Ureter (tissue), 1 donor: Measurements from ENCODE around the gene KRT15. TPM values are rescaled to one million over a fixed set of nuclear protein-coding genes. Genes with fewer than 3 reads are reported as not detected.
"Not testable (repeated sequence)": the region's sequence is repeated elsewhere in the genome, so short reads cannot be mapped to it uniquely, and the experiment has no call there.

Experiments
- DNase-seq: peaks from one replicate; pipeline ENCODE4 v3.0.0-alpha.2; 2020; ENCODE audit warnings: low spot score
- total RNA-seq: library from RNA; stranded (reverse); gene quantifications from one replicate; pipeline ENCODE4 v1.2.4, GENCODE V29; 2023
- donor health status: DM: yes; HTN: yes; CAD: no.

KRT15 gene
- total RNA-seq, 1 donor from 2014 or later: 147 TPM

DNA sequence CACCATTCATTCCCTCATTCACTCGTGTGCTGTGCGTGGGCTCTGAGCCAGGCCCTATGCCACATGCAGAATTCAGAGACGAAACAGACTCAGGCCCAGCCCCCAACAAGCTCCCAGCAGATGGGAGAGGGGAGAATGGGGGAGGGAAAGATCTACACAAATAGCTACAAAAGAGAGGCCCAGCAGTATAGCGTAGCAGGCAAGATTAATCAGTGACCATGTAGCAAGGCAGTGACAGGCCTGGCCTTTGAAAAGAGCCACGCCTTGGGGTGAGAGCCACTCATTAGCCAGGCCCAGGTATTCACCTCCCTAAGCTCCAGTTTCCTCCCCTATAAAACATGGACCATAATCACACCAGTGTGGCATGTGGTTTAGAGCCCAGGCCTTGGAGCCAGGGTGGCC is 25.8 kb upstream of the KRT15 start:
- no peak for DNase-seq

DNA sequence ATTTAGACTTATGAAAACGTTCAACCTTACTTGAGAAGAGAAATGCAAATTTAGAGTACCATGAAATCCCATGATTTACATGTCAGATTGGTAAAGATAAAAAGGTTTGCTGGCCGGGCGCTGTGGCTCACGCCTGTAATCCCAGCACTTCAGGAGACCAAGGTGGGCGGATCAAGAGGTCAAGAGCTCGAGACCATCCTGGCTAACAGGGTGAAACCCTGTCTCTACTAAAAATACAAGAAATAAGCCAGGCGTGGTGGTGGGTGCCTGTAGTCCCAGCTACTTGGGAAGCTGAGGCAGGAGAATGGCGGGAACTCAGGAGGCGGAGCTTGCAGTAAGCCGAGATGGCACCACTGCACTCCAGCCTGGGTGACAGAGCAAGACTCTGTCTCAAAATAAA is 24.1 kb upstream of the KRT15 start:
- not testable (repeated sequence) for DNase-seq

DNA sequence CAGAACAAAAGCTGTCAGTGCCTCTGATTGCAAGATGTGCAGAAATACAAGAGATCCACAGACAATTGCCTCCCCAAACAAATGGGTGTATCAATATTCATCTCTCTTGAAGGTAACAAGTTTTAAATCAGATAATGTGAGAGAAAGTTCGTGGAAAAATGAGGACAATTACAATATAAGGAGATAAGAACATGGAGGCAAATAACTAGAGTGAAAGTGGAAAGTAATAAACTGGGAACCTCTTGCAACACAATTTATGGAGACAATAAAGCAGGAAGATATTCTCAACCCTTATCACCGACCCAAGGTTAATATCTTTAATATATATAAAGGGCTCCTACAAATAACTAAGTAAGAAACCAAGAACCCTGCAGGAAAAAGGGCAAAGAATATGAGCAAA is 23.7 kb upstream of the KRT15 start:
- DNase-seq: no peak

DNA sequence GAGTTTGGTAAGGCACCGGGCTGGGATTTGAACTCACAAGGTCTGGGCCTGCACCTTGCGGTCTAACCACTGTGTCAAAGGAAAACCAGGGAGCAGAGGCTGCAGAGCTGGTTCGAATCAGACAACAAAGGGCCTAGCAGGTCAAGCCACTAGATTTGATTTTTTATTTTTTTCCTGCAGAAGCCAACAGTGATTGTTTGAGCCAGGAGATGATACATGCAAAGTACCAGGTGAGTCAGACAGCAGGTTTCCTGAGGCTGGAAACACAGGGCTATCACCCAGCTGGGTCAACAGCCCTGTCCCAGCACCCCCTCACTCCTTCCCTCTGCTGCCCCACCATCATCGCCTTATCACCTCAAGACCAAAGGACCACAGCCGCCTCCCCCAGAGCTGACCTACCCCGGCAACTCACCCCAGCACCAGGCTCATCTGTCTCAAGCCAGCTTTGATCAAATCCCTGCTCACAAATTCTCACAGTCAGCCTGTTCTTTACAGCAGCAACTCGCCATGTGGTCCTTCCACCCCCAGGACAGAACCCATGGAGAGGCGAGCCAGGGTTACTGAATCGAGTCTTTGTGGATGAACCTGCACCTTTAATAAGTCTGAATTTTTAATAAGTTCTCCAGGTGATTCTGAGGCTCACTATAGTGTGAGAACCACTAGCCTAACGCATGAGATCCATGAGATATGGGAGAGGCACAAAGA is 22.4 kb upstream of the KRT15 start:
- no peak for DNase-seq

DNA sequence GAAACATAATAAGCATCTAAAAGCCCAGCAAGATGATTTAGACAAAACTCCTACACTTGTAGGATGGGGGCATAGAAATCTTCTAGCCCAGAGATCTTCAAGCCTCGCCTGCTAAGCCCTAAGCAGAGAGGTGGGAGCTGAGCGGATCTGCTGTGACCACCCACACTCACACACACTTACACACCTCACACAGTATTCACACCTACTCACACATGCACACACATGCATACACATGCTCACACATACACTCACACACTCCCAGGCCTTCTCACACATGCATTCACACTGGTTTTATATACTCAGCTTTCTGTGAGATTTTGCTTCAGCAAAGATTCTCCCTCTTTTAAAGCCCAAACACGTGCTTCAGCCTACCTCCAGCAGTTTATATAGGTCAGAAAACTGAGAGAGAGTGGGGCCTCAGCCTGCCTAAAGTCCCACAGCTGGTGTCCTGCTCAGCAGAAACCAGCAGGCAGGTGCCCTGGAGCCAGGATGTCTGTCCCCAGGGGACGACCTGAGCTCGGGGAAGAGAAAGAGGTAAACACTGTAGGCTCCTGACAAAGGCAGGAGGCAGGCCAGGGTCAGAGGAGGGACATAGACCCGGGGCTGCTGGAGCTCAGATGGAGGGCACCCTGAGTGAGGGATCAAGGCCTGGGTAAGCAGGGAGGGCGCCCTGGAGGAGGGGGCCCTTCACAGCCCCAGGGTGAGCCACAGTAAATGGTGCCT is 21.4 kb upstream of the KRT15 start:
- DNase-seq: no peak

DNA sequence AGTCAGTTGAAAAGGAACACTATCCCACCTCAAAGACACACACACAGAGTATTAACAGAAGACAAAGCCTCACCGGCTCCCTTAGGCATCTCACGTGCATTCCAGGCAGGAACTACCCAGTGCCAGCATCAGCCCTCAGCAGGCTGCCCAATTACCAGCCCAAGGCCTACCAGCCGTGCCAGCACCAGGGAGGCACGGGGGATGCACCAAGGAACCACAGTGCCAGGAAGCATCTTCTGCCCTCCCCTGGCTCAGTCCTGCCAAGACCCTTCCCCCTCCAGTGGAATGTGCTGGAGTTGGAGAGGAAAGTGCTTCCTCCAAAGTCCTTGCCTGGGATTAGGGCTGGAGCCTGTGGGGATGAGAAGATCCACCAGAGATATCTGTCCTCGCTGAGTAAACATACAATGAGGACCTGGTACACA is 20.4 kb upstream of the KRT15 start:
- no peak for DNase-seq

DNA sequence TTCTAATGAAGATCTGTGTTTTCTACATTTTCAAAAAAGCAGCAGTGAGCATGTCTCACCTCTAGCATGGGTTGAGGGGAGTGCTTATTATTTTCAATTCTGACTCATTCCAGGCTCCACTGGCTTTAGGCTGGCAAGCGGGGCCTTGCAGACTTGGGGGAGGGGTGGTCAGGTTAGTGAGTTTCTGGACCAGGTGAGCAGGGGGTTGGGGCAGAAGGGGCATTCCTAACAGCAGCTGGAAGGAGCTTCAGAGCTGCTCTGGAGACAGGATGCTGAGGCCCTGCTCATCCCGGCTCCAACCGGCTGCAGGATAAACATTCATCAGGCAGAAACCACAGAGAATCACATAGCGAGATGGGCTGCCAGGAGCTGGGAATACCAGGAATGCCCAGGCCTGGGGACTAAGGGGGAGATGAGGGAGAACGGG is 19.9 kb upstream of the KRT15 start:
- no peak for DNase-seq

DNA sequence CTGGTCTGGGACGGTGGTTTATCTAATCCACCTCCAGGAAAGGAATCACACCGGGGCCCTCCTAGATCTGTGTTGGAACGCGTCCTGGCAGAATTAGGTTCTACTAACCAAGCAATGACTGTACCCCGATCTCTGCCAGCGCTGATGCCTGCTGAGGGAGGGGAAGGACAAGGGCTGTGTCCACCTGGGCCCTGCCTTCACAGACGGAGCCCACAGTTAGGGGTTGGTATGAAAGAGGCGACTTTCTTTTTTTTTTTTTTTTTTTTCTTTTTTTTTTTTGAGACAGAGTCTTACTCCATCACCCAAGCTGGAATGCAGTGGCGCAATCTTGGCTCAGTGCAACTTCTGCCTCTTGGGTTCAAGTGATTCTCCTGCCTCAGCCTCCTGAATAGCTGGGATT is 19.3 kb upstream of the KRT15 start:
- no peak for DNase-seq

DNA sequence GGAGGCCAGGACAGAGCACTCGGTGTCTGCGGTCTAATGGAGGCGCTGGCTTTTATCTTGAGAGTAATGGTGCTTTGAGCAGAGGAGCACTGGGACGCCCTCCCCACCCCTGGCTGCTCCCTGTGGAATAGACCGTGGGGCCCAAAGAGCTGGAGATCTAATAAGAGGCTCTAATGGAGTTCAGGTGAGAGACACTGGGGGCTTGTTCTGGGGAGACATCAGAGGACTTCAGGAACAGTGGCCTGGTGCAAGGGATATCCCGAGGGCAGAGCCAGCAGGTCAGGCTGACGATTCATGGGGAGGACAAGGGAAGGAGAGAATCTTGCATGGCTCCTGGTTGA is 18.9 kb upstream of the KRT15 start:
- DNase-seq: no peak

DNA sequence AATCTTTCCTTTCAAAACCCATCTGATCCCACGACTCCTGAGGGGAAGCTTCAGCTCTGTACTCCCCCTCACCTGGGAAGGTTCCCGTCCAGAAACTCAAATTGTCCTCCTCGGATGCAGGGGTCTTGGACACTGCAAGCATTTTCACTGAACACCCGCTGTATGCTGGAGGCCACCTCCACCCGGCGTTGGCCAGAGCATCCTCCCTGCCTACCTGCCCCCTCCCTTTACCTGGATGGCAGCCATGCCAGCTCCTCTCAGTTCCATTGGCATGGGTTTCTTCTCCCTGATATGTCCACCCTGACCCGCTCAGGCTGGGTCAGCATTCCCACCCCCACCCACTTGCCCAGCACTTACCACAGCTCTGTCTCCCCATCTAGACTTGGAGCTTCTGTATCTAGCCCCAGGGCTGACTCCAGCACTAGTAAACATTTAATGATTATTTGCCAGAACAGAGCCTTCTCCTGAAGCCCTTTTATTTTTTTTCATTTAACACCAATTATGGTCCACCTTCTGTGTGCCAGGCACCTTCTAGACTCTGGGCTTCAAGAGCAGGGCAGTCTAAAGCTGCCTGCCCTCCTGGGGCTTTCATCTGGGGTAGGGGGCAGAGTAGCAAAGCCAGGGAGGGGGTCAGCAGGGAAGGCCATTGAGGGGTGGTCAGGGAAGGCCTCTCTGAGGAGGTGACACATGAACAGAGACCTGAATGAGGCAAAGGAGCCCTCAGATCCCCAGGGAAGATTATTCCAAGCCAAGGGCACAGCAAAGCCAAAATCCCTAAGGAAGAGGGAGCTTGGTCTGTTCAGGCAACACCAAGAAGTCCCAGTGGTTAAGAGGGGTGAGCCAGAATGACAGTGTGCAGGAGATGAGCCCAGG is 18.3 kb upstream of the KRT15 start:
- no peak for DNase-seq

DNA sequence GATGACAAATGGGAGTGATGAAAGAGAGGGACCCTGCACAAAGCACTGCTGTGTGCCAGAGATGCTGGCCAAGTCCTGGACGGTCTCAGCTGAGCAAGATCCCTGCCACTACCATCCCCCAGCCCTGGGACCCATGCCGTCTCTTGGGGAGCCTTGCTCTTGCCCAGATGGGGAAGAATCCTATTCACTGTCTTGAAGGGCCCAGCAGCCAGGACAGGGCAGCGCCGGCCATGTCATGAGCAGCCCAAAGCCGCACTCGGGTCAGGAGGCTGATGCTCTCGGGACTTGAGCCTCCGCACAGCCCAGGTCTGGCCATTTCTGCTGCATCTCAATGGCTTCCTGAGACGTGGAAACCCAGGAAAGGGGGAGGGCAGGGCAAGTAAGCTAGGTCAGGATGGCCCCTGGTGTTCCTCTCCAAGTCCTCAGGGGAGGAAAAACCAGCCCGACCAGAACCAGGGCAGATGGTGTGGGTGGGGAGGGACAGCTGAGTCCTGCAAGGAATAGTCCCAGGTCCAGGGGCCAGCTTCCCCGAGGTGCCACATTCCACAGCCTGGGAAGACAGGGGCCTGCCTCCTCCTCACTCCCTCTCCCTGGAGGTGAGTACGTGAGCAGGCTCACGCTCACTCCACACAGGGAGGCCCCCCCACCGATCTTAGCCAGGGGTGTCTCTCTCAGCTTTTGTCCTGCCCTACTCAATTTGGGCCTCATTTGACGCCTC is 17.2 kb upstream of the KRT15 start:
- DNase-seq: no peak

DNA sequence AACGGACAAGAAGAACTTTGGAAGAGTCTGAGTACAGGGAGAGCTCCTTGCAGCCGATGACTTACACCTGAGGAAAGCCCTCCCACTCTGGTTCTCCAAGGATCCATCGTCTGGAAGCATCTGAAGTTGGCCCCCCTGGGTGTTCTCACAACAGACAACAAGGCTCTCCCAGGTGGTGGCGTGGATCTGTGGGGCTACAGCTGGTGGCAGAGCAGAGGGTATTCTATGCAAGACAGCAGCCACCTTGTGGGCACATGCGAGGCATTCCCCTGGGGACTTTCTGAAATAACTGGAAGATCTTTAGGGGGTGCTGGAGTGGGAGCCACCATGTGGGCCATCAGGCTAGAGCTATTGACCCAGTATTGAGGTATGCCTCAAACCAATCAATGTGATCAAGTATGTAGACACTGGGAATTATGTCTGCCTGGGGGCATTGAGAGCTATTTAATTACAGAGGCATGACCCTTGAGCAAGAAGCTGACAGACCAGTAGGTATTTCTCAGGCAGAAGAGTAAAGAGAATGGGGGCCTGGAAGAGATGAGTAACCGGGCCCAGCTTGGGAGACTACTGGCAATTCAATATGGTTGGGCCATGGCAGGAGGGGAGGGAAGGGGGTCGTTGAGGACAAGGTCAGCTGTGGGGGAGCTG is 16.3 kb upstream of the KRT15 start:
- no peak for DNase-seq

DNA sequence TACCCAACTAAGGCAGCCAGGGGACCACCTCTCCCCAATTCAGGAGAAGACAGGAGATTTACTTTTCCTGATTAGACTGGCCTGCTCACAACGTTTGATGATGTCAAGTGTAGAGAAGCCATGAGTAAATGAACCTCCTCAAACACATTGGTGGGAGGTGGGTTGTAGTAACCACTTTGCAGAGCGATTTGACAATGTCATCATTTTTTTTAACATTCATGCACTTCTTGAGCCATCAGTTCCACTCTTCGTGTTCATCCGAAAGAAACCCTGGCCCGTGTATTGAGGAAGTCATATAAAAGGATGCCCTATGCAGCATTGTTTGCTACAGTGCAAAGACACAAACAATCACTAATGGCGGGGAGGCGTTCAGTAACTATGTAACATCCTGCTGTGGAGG is 14.9 kb upstream of the KRT15 start:
- DNase-seq: no peak

DNA sequence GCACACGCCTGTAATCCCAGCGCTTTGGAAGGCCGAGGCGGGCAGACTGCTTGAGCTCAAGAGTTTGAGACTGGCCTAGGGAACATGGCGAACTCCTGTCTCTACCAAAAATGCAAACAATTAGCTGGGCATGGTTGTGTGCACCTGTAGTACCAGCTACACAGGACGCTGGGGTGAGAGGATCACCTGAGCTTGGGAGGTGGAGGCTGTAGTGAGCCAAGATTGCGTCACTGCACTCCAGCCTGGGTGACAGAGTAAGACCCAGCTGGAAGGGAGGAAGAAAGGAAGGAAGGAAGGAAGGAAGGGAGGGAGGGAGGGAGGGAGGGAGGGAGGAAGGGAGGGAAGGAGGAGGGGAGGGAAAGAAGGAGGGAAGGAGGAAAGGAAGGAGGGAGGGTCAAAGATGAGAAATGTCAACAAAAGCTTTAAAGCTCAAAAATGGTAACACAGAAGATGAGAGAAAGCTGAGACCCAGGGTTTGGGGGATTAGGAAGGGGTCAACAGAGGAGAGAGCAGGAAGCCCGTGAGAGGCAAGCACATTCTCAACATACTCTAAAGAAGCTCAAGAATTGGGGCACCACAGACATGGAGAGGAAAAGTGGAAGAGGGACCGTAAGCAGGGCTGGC is 14.4 kb upstream of the KRT15 start:
- DNase-seq: no peak

DNA sequence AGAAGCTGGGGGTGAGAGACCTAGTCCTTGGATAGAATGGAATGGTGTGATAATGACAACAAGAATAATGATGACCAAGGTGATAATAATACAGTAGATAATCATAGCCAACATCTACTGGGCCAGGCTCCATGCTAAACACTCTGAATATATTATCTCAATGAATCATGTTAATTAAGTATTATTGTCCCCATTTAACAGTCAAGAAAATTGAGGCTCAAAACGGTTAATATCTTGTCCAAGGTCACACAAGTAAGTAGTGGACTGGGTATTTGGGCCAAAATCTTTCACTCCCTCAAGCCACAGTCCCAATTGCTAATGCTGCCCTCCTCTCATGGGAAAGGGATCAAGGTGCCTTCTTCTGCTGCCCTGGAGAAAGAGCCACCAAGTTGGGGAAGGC is 13.3 kb upstream of the KRT15 start:
- no peak for DNase-seq

DNA sequence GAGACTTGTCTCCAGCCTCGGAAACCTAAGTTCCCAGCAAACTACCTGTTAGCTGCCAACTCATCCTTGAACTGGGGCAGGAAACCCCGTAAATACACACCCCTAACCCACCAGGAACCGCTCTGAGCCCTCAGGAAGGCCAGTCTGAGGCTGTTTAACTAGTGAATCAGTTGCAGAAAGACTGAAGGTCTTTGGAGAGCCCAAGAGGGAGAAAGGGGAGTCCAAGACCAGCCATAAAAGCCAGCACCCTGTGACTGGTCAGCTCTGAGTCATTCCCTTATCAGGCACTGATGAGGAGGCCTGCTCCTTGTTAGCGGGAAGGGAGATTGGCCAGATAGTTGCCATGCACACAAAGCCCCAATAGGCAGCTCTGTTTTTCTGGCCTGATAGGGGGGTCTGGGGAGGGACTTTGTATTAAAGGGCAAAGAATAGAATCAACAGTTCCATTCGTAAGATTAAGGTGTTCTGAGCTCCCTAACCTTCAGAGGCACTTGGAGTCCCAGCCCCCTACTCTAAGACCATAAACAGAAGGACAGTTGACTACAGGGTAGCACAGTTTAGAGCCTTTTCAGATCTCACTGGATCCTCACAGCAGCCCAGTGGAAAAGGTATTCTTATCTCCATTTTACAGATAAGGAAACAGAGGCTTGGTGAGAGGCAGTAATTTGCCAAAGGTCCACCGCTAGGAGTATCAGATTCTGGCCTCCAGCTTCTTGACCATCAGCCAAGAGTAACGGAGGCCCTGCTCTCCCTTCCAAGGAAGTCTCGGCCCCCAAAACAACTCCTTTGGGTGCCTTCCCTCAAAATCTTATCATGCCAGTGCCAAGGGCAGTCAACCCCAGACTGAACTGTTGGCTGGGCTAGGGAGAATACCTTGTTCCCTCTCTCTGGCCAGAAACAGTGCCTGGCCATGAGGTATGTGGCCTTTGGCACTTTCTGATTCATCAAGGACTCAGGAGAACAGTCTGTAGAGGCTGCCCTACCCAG is 11.7 kb upstream of the KRT15 start:
- peak; percentile 78 for DNase-seq

DNA sequence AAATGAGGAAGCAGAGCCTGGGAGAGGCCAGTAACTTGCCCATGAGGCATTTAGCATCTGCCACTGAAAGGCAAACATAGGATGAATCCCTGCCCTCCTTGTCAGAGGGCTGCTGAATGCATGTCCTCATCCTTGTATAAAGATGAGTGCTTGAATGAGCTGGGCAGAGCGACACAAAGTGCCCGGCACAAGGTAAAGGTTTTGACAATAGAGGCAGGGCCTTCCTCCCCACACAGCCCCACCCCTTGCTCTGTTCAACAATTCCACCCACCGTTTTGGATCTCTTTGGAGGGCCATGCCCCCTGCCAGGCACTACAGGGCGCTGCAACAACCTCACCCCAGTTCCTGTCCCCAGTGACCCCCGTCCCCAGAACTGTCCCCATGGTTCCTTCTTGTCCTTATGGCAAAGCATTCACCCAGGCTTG is 10.8 kb upstream of the KRT15 start:
- DNase-seq: no peak

DNA sequence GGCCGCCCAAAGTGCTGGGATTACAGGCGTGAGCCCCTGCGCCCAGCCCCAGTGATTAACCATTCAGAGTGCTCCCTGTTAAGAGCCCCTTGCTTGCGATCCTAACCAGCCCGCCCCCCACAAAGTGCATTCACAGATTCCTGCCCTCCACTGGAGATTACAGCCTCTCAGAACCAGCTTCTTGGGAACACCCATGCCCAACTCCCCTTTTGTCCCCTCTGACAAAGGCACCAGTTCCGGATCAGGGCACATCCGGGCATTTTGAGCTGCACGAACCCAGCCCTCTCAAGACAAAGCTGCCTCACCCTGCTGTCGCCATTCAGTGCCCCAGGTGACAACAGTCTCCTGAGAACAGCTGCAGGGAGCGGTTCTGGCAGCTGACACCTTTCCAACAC is 10.3 kb upstream of the KRT15 start:
- DNase-seq: no peak

DNA sequence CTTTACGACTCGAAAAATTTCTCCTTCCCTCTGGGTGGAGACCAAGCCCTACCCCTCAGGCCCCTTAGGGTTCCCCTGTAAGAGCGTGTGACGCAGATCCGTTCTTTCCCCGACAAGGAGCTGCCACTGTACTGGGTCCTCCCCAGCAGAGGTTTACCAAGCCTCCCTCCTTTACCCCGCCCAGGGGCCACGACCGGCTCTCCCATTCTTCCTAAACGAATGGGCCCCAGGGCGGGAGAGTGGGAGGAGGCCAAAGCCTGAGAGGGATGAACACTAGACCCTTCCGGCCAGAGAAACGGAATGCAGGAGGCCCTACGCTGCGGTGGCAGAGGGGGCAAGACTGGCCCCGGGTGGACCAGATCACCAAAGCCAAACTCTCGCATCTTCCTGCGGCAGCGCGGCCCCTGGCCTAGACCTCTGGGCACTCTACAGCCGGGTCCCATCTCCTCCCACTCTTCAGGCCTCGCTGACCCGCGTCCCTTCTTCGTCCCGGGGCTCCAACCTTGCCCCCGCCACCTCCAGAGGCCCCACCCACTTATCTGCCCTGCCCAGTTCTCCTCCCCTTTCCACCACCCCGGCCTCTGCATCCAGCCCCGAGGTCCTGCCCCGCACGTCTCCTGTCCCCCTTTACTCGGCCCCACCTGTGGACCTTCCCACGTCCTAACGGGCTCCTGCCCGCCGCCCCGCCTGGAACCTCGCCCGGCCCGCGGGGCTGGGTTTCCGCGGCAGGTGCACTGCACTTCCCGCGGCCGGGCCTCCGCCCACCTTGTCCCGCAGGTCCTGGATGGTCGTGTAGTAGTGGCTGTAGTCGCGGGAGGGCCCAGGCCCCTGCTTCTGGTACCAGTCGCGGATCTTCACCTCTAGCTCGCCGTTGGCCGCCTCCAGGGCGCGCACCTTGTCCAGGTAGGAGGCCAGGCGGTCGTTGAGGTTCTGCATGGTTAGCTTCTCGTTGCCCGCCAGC is 8.7 kb upstream of the KRT15 start:
- DNase-seq: peak; percentile 69
